ENCODE measurements around the gene NCOA1. TPM values are rescaled to one million over a fixed set of nuclear protein-coding genes. Genes with fewer than 3 reads are reported as not detected.

NCOA1 gene
- total RNA-seq, 2 experiments from 2014 or later: 6.1 to 12.1 TPM

DNA sequence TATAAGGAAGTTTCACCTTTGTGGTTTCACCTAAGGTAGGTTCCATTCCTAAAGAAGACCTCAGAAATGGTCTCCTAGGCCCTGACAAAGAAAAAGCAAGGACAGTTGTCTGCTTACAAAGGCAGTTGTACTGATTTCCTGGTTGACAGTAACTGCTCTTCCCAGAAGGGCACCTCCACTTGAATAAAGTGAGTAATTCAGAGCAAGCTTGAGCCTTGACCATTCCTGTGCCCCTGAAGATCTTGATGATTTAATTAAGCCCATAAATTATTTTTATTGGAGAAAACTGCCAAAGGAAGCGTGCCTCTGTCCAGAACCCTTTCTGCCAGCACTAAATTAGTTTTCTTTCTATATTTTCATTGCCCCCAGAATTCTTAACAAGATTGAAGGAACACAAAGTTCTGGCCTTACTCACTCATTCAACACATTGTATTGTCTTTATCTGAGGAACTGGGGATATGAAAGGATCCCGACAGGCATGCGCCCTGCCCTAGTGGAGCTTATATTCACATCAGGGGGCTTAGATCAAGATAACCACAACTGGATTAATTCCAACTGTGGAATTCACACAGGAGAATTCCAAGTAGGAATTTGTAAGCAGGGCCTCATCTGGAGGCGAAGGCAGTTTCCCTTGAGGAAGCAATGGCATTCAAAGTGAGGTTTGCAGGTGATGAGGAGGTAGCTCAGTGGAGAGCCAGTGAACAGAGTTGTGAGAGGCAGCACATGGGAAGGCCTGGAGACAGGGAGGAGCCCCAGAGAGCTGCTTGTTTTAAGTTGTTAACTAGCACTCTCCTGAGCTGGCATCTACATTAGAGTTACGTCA is 280.9 kb downstream of the NCOA1 start:
- no peaks in the 10 kb centered on the region for H4K20me1 ChIP-seq (ENCODE audit: insufficient read depth, low read length)
- H2AFZ ChIP-seq (ENCODE audit: low read length): no peak overlapping the region
- no peaks in the 10 kb centered on the region for H3K9me2 ChIP-seq (ENCODE audit: insufficient read depth, low read length)
- no peak for DNase-seq (ENCODE audit: low spot score)
- H3K4me1 ChIP-seq (ENCODE audit: insufficient read depth, low read length, poor library complexity, severe bottlenecking): no peaks in the 10 kb centered on the region
- no TSS peak for BruUV-seq (replicated peaks)
- H3K79me2 ChIP-seq (ENCODE audit: insufficient read depth, low read depth, low read length): no peaks in the 10 kb centered on the region
- H3K4me2 ChIP-seq (ENCODE audit: low read length): no peak overlapping the region
- intact Hi-C loops (cut with micrococcal nuclease; ENCODE audit: unreplicated experiment): no loop called here
- H3K9me3 ChIP-seq (ENCODE audit: low read length): no peaks in the 10 kb centered on the region
- TF ChIP-seq EZH2phosphoT487 (IDR thresholded peaks at IDR 0.05; ENCODE audit: borderline replicate concordance, low read depth, low read length): no peak
- TF ChIP-seq, protein P1, sequence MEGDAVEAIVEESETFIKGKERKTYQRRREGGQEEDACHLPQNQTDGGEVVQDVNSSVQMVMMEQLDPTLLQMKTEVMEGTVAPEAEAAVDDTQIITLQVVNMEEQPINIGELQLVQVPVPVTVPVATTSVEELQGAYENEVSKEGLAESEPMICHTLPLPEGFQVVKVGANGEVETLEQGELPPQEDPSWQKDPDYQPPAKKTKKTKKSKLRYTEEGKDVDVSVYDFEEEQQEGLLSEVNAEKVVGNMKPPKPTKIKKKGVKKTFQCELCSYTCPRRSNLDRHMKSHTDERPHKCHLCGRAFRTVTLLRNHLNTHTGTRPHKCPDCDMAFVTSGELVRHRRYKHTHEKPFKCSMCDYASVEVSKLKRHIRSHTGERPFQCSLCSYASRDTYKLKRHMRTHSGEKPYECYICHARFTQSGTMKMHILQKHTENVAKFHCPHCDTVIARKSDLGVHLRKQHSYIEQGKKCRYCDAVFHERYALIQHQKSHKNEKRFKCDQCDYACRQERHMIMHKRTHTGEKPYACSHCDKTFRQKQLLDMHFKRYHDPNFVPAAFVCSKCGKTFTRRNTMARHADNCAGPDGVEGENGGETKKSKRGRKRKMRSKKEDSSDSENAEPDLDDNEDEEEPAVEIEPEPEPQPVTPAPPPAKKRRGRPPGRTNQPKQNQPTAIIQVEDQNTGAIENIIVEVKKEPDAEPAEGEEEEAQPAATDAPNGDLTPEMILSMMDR (conservative IDR thresholded peaks at IDR 0.05; ENCODE audit: low read length): no peak
- ChIA-PET CTCF (ENCODE audit: unreplicated experiment) (no interaction called here), POLR2A (interaction anchor here (0.5 kb wide), 1 partner anchor 13 kb away, joined by 5 read pairs; no protein-coding TSS in a partner anchor)
- H3K4me3 ChIP-seq (ENCODE audit: low read depth, low read length, poor library complexity, severe bottlenecking): no peak overlapping the region
- no peaks in the 10 kb centered on the region for H3K36me3 ChIP-seq (ENCODE audit: insufficient read depth, low read length)
- H3K27ac ChIP-seq (ENCODE audit: low read depth, low read length, poor library complexity, severe bottlenecking): no peak overlapping the region

DNA sequence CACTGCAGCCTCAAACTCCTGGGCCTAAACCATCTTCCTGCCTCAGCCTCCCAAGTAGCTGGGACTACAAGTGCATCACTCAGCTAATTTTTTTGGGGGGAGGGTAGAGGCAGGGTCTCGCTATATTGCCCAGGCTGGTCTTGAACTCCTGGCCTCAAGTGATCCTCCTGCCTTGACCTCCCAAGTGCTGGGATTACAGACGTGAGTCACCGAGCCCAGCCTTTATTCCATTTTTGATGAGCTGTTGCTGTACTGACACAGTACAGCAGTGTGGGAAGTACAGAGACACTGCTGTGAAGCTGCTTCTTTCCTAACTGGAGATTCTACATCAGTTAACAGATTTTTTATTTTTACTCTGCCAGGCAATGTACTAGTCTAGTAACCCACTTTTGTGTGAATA is 283.3 kb downstream of the NCOA1 start:
- no peaks in the 10 kb centered on the region for H3K9me2 ChIP-seq (ENCODE audit: insufficient read depth, low read length)
- no peak for DNase-seq (ENCODE audit: low spot score)
- BruUV-seq (replicated peaks): no TSS peak
- H3K36me3 ChIP-seq (ENCODE audit: insufficient read depth, low read length): no peaks in the 10 kb centered on the region
- H2AFZ ChIP-seq (ENCODE audit: low read length): no peak overlapping the region
- H3K4me3 ChIP-seq (ENCODE audit: low read depth, low read length, poor library complexity, severe bottlenecking): no peak overlapping the region
- intact Hi-C loops (cut with micrococcal nuclease; ENCODE audit: unreplicated experiment): no loop called here
- no peaks in the 10 kb centered on the region for H3K4me1 ChIP-seq (ENCODE audit: insufficient read depth, low read length, poor library complexity, severe bottlenecking)
- POLR2A ChIA-PET: interaction anchor here (0.7 to 1.5 kb wide), 3 partner anchors 13 to 87 kb away, joined by 3 to 5 read pairs (median 4); no protein-coding TSS in a partner anchor
- no peaks in the 10 kb centered on the region for H3K79me2 ChIP-seq (ENCODE audit: insufficient read depth, low read depth, low read length)
- CTCF ChIA-PET (ENCODE audit: unreplicated experiment): no interaction called here
- H3K27ac ChIP-seq (ENCODE audit: low read depth, low read length, poor library complexity, severe bottlenecking): no peak overlapping the region
- TF ChIP-seq, protein P1 (conservative IDR thresholded peaks at IDR 0.05; ENCODE audit: low read length): no peak
- no peak for TF ChIP-seq EZH2phosphoT487 (IDR thresholded peaks at IDR 0.05; ENCODE audit: borderline replicate concordance, low read depth, low read length)
- no peak overlapping the region for H3K4me2 ChIP-seq (ENCODE audit: low read length)
- no peaks in the 10 kb centered on the region for H4K20me1 ChIP-seq (ENCODE audit: insufficient read depth, low read length)
- H3K9me3 ChIP-seq (ENCODE audit: low read length): no peaks in the 10 kb centered on the region

DNA sequence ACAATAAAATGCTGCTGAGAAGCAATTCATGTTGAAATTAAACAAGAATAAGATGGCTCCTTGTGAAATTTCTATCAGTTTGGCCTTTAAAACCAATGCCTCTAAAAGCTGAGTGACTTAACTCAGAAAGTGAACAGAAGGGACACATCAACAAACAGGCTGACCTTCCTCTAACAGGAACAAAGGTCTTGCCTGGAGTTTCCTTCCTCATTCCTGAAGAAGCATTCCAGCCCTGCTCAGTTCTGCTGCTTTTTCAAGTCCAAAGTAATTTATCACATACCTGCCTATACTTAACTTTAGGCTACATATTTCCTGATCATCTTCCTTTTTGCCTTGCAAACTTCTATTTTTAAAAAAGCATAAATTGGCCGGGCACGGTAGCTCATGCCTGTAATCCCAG is 288.1 kb downstream of the NCOA1 start:
- no peak for DNase-seq (ENCODE audit: low spot score)
- H4K20me1 ChIP-seq (ENCODE audit: insufficient read depth, low read length): no peaks in the 10 kb centered on the region
- ChIA-PET CTCF (ENCODE audit: unreplicated experiment) (no interaction called here), POLR2A (interaction anchor here (0.6 to 1.8 kb wide), 6 partner anchors 10 to 691 kb away, joined by 3 to 6 read pairs (median 3); partner anchors contain the start of genes CENPO and PTRHD1)
- H3K4me3 ChIP-seq (ENCODE audit: low read depth, low read length, poor library complexity, severe bottlenecking): no peak overlapping the region
- no peak overlapping the region for H3K27ac ChIP-seq (ENCODE audit: low read depth, low read length, poor library complexity, severe bottlenecking)
- H3K36me3 ChIP-seq (ENCODE audit: insufficient read depth, low read length): no peaks in the 10 kb centered on the region
- TF ChIP-seq, protein P1 (conservative IDR thresholded peaks at IDR 0.05; ENCODE audit: low read length): no peak
- TF ChIP-seq EZH2phosphoT487 (IDR thresholded peaks at IDR 0.05; ENCODE audit: borderline replicate concordance, low read depth, low read length): no peak
- no TSS peak for BruUV-seq (replicated peaks)
- H3K9me2 ChIP-seq (ENCODE audit: insufficient read depth, low read length): no peaks in the 10 kb centered on the region
- H3K4me1 ChIP-seq (ENCODE audit: insufficient read depth, low read length, poor library complexity, severe bottlenecking): no peaks in the 10 kb centered on the region
- H3K9me3 ChIP-seq (ENCODE audit: low read length): peaks cover 5% of the 10 kb centered on the region; the same call in 1 of the 2 replicates
- H3K4me2 ChIP-seq (ENCODE audit: low read length): no peak overlapping the region
- H3K79me2 ChIP-seq (ENCODE audit: insufficient read depth, low read depth, low read length): no peaks in the 10 kb centered on the region
- no peak overlapping the region for H2AFZ ChIP-seq (ENCODE audit: low read length)
- intact Hi-C loops (cut with micrococcal nuclease; ENCODE audit: unreplicated experiment): no loop called here

Data from OCI-LY7 (cell line).